ENCODE measurements around the gene CACNA1I. TPM values are rescaled to one million over a fixed set of nuclear protein-coding genes. Genes with fewer than 3 reads are reported as not detected.

Gene CACNA1I
- total RNA-seq, 1 donor, result not detected

DNA sequence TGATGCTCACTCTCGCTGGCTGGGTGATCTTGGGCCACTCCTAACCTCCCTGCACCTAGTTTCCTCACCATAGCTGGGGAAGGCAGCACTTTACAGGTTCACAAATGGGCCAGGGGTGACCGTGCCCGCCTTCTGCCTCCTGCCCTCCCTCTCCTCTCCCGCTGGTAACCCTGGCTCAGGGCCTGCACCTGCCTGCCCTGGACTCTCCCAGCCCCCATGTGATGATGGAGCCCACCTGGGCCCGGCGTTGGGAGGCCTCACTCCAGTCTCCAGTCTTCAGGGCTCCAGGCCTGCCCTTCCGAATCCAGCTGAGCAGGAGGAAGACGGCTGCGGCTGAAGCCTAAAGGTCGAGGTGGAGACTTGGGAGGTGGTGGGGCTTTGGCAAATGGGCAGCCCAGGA is 152.9 kb downstream of the CACNA1I start:
- no peak overlapping the region for H3K4me3 ChIP-seq (ENCODE audit: low read depth, low read length)
- TF ChIP-seq, protein P1, sequence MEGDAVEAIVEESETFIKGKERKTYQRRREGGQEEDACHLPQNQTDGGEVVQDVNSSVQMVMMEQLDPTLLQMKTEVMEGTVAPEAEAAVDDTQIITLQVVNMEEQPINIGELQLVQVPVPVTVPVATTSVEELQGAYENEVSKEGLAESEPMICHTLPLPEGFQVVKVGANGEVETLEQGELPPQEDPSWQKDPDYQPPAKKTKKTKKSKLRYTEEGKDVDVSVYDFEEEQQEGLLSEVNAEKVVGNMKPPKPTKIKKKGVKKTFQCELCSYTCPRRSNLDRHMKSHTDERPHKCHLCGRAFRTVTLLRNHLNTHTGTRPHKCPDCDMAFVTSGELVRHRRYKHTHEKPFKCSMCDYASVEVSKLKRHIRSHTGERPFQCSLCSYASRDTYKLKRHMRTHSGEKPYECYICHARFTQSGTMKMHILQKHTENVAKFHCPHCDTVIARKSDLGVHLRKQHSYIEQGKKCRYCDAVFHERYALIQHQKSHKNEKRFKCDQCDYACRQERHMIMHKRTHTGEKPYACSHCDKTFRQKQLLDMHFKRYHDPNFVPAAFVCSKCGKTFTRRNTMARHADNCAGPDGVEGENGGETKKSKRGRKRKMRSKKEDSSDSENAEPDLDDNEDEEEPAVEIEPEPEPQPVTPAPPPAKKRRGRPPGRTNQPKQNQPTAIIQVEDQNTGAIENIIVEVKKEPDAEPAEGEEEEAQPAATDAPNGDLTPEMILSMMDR (IDR thresholded peaks at IDR 0.05; ENCODE audit: insufficient read depth, low read depth, low read length), result no peak
- DNase-seq (ENCODE audit: low read depth), result no peak

DNA sequence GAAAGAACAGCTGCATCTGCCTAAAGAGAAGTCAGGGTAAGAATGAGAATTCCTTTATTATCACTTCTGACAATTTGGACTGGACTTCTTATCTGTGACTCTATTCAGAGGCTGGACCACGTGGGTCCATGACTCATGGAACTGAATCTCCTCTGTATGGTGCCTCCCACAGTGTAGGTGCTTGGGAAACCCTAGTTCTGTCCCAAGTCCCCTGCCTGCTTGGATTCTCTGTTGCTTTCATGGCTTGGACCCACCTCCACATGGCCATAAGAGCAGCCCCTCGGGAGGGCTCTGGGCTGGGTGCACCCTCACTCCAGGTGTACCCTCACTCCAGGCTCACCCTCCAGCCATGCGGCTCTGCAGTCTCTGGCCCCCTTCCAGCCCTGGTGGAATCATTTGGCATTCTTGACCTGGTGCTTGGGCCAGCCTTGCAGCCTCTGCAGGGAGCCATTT is 153.4 kb downstream of the CACNA1I start:
- peak; percentile 36 for DNase-seq (ENCODE audit: low read depth)
- no peak overlapping the region for H3K4me3 ChIP-seq (ENCODE audit: low read depth, low read length)
- TF ChIP-seq, protein P1 (IDR thresholded peaks at IDR 0.05; ENCODE audit: insufficient read depth, low read depth, low read length), result no peak

DNA sequence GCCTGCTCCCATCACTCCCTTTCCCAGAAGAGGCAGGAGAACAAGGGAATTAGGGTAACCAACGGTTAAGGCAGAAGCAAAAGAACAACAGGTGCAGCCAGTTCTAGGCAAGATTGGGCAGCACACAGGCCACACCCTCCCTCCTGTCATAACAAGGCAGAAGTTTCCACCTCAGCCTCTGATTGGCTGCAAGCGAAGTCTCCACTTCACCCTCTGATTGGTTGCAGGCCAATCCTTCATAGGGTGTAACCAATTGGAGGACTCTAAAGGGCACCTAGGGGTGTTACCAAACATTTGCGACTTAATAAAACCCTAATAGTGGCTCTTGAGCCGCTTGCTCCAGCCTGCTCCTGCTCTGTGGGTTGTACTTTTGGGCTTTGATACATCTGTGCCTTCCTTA is 153.8 kb downstream of the CACNA1I start:
- DNase-seq (ENCODE audit: low read depth), result no peak
- H3K4me3 ChIP-seq (ENCODE audit: low read depth, low read length), result no peak overlapping the region
- TF ChIP-seq, protein P1 (IDR thresholded peaks at IDR 0.05; ENCODE audit: insufficient read depth, low read depth, low read length), result no peak

DNA sequence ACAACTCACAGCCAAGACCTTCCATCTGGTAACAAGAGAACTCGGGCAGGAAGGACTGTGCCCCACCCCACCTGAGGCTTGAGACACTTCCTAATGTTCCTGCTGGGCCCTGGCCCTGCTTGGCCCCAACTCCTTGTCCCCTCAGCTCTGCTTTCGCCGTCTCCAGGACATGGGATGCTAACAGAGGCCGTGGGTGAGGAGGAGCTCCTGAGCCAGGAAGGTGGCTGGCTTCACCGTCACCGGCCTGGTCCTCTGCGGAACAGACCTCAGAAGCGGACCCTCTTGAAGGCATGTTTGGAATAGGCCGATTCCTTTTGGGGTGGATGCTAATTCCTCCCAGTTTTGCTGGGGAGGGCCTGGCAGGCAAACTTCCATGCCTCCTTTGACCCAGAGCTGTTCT is 154.3 kb downstream of the CACNA1I start:
- DNase-seq (ENCODE audit: low read depth), result no peak
- H3K4me3 ChIP-seq (ENCODE audit: low read depth, low read length), result no peak overlapping the region
- TF ChIP-seq, protein P1 (IDR thresholded peaks at IDR 0.05; ENCODE audit: insufficient read depth, low read depth, low read length), result no peak

DNA sequence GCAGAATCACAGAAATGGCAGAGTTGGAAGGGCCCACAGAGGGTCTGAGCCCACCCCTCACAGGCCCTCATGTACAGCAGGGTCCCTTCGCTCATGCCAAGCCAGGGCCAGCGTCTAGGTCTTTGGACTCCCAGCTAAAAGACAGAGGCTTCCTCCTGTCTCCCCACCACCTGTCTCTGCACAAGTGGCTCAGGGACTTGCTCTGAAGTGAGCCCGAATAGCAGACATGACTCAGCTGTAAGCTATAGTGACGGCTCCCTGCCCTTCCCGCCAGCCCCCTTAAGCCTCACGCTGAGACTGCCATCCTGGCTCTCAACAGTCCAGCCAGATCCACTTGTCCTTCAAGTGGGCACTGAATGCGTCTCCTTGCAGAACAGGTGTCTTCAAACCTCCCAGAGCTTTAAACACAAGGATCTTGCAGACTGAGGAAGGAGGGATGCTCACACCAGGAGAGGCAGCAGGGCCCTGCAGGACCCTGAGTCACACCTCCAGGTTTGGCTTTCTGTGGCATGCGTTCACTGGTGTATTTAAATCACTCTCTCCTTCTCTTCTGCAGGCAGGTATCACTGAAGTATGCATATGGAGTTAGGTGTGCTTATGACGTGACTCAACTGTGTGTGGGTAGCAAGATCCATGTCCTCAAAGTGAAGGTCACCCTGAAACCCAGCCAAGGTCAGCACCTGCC is 154.9 kb downstream of the CACNA1I start:
- DNase-seq (ENCODE audit: low read depth), result no peak
- H3K4me3 ChIP-seq (ENCODE audit: low read depth, low read length), result no peak overlapping the region
- TF ChIP-seq, protein P1 (IDR thresholded peaks at IDR 0.05; ENCODE audit: insufficient read depth, low read depth, low read length), result no peak

DNA sequence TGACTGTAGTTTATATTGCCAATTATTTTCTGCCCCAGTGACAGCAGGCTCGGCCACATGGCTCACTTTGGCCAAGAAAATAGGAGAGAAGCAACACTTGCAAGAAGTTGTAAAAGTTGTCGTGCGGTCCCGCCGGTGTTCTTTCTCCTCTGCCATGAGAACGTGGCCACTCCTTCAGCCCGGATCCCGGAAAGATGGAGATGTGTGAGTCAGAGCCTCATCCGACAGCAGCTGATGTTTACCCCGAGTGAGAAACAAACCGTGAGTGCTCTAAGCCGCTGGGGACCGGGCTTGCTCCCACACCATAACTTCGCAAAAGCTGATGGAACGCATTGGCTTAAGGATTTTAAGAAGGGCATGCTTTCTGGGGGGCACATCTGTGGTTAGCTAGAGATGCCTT is 157.0 kb downstream of the CACNA1I start:
- no peak overlapping the region for H3K4me3 ChIP-seq (ENCODE audit: low read depth, low read length)
- DNase-seq (ENCODE audit: low read depth), result peak; percentile 17
- TF ChIP-seq, protein P1 (IDR thresholded peaks at IDR 0.05; ENCODE audit: insufficient read depth, low read depth, low read length), result no peak

All from fibroblast of villous mesenchyme (primary cell).